OCI-LY3 (cell line): Measurements from ENCODE around the gene ANKRD44.

Experiments used
- H2AFZ ChIP-seq: fragments of 200-600, 300-600 bp; shearing (Covaris generic); 2 replicates; pipeline ENCODE4 v1.6.0; 2014; ENCODE audit warnings: antibody characterized with exemption, low read depth, low read length
- H3K27ac ChIP-seq: fragments of 200-600, 300-600 bp; sonication (generic); 2 replicates; pipeline ENCODE4 v1.5.1; 2014; ENCODE audit warnings: mild to moderate bottlenecking, low read length, moderate library complexity, mixed read lengths
- H3K27me3 ChIP-seq: fragments of 200-600, 300-600 bp; sonication (generic); 2 replicates; pipeline ENCODE4 v1.6.1; 2014; ENCODE audit warnings: low read depth, low read length, mixed read lengths
- H3K36me3 ChIP-seq: fragments of 200-600, 300-600 bp; sonication (generic); replicated peaks from 2 replicates; pipeline ENCODE3; 2014; ENCODE audit warnings: low read depth, low read length, mixed read lengths
- H3K4me1 ChIP-seq: fragments of 300-600, 200-600 bp; sonication (generic); 2 replicates; pipeline ENCODE4 v1.6.1; 2014; ENCODE audit warnings: low read length, mixed read lengths
- H3K4me2 ChIP-seq: fragments of 200-600, 300-600 bp; sonication (generic); 2 replicates; pipeline ENCODE4 v1.6.1; 2014; ENCODE audit warnings: low read length, mixed read lengths
- H3K4me3 ChIP-seq: fragments of 300-600, 200-600 bp; sonication (generic); 2 replicates; pipeline ENCODE4 v1.5.1; 2014; ENCODE audit warnings: antibody characterized with exemption, mild to moderate bottlenecking, low read length, moderate library complexity
- H3K79me2 ChIP-seq: fragments of 300-600, 200-600 bp; shearing (Covaris generic); 2 replicates; pipeline ENCODE4 v1.6.1; 2014; ENCODE audit warnings: mild to moderate bottlenecking, low read length, mixed read lengths
- H3K9ac ChIP-seq: fragments of 300-600, 200-600 bp; shearing (Covaris generic); 2 replicates; pipeline ENCODE4 v1.6.0; 2014; ENCODE audit warnings: mild to moderate bottlenecking, low read length, moderate library complexity
- H3K9me3 ChIP-seq: fragments of 200-600, 300-600 bp; shearing (Covaris generic); 2 replicates; pipeline ENCODE4 v1.6.1; 2014; ENCODE audit warnings: low read length, mixed read lengths; ENCODE audit not compliant: insufficient read depth
- H4K20me1 ChIP-seq: fragments of 200-600, 300-600 bp; sonication (generic); 2 replicates; pipeline ENCODE4 v1.6.1; 2016; ENCODE audit warnings: low read length, mixed read lengths; ENCODE audit not compliant: insufficient read depth
- CTCF ChIP-seq: fragments of 200-600, 300-600 bp; sonication (generic); IDR thresholded peaks from 2 replicates; pipeline ENCODE4 v1.5.1; 2014; ENCODE audit warnings: antibody characterized with exemption, low read length, low read depth
- EZH2phosphoT487 ChIP-seq: fragments of 200-600 bp; shearing (Covaris generic); IDR thresholded peaks from 2 replicates; pipeline ENCODE4 v1.6.1; 2018; ENCODE audit warnings: antibody characterized with exemption, mixed run types, low read depth

ANKRD44 gene

GRCh38 chr2:197284956-197285355, 25.6 kb downstream of the ANKRD44 start:
- H3K4me1 ChIP-seq, result peaks cover 16% of the 10 kb centered on the region
- H3K27ac ChIP-seq, result no peak overlapping the region
- H3K4me2 ChIP-seq, result no peak overlapping the region
- peaks cover 5% of the 10 kb centered on the region; the same call in 1 of the 2 replicates for H4K20me1 ChIP-seq
- H3K9ac ChIP-seq, result no peak overlapping the region
- no peaks in the 10 kb centered on the region for H3K27me3 ChIP-seq
- H3K9me3 ChIP-seq, result no peaks in the 10 kb centered on the region
- H3K4me3 ChIP-seq, result no peak overlapping the region
- H3K36me3 ChIP-seq, result peaks cover 9% of the 10 kb centered on the region
- no peak overlapping the region for H2AFZ ChIP-seq
- no peak for TF ChIP-seq CTCF
- no peak for TF ChIP-seq EZH2phosphoT487
- peaks cover 37% of the 10 kb centered on the region for H3K79me2 ChIP-seq

- no peak overlapping the region for H3K27ac ChIP-seq
- H2AFZ ChIP-seq, result no peak overlapping the region
- no peaks in the 10 kb centered on the region for H3K27me3 ChIP-seq
- H3K9ac ChIP-seq, result no peak overlapping the region
- peaks cover 9% of the 10 kb centered on the region for H3K36me3 ChIP-seq
- H3K79me2 ChIP-seq, result peaks cover 39% of the 10 kb centered on the region
- H4K20me1 ChIP-seq, result peaks cover 10% of the 10 kb centered on the region; the same call in 1 of the 2 replicates
- TF ChIP-seq EZH2phosphoT487, result no peak
- no peak for TF ChIP-seq CTCF
- no peak overlapping the region for H3K4me3 ChIP-seq
- no peak overlapping the region for H3K4me2 ChIP-seq
- H3K4me1 ChIP-seq, result peaks cover 9% of the 10 kb centered on the region
- no peaks in the 10 kb centered on the region for H3K9me3 ChIP-seq
Observed at GRCh38 chr2:197281421-197281820, 29.2 kb downstream of the ANKRD44 start.

GRCh38 chr2:197280015-197280702, 30.4 kb downstream of the ANKRD44 start:
- Histone ChIP-seq H3K4me3 (no peak overlapping the region), H3K27me3 (no peaks in the 10 kb centered on the region), H3K9ac (no peak overlapping the region), H3K36me3 (peaks cover 9% of the 10 kb centered on the region), H3K79me2 (peaks cover 32% of the 10 kb centered on the region), H3K4me1 (peaks cover 9% of the 10 kb centered on the region), H3K4me2 (no peak overlapping the region; the same call in 1 of the 2 replicates), H3K27ac (no peak overlapping the region), H4K20me1 (peaks cover 10% of the 10 kb centered on the region; the same call in 1 of the 2 replicates), H2AFZ (no peak overlapping the region), H3K9me3 (no peaks in the 10 kb centered on the region)
- TF ChIP-seq EZH2phosphoT487 (no peak), CTCF (no peak)

GRCh38 chr2:197278799-197279763, 31.5 kb downstream of the ANKRD44 start:
- H3K4me1 ChIP-seq, result peaks cover 9% of the 10 kb centered on the region
- no peak overlapping the region for H3K4me3 ChIP-seq
- H2AFZ ChIP-seq, result no peak overlapping the region
- peaks cover 10% of the 10 kb centered on the region; the same call in 1 of the 2 replicates for H4K20me1 ChIP-seq
- peaks cover 28% of the 10 kb centered on the region for H3K79me2 ChIP-seq
- no peak overlapping the region for H3K4me2 ChIP-seq
- H3K9me3 ChIP-seq, result no peaks in the 10 kb centered on the region
- no peak overlapping the region for H3K27ac ChIP-seq
- peaks cover 9% of the 10 kb centered on the region for H3K36me3 ChIP-seq
- H3K27me3 ChIP-seq, result no peaks in the 10 kb centered on the region
- TF ChIP-seq EZH2phosphoT487 (no peak), CTCF (no peak)
- H3K9ac ChIP-seq, result no peak overlapping the region
